ENCODE results near the gene PPP2R2C.

GRCh38 chr4:6498511-6499237 is 26.3 kb upstream of the PPP2R2C start:
- TF ChIP-seq CTCF (IDR thresholded peaks at IDR 0.05; ENCODE audit: borderline replicate concordance, extremely low read depth, low read length, poor library complexity, severe bottlenecking) (no peak), EZH2 (IDR thresholded peaks at IDR 0.05; ENCODE audit: borderline replicate concordance, low read depth, low read length, severe bottlenecking) (no peak)
